ENCODE measurements around the gene SAFB. TPM values are rescaled to one million over a fixed set of nuclear protein-coding genes. Genes with fewer than 3 reads are reported as not detected.
"Not testable (repeated sequence)": the region's sequence is repeated elsewhere in the genome, so short reads cannot be mapped to it uniquely, and the experiment has no call there.

Gene SAFB
- total RNA-seq, 1 donor from 2014 or later: 65.1 TPM

DNA sequence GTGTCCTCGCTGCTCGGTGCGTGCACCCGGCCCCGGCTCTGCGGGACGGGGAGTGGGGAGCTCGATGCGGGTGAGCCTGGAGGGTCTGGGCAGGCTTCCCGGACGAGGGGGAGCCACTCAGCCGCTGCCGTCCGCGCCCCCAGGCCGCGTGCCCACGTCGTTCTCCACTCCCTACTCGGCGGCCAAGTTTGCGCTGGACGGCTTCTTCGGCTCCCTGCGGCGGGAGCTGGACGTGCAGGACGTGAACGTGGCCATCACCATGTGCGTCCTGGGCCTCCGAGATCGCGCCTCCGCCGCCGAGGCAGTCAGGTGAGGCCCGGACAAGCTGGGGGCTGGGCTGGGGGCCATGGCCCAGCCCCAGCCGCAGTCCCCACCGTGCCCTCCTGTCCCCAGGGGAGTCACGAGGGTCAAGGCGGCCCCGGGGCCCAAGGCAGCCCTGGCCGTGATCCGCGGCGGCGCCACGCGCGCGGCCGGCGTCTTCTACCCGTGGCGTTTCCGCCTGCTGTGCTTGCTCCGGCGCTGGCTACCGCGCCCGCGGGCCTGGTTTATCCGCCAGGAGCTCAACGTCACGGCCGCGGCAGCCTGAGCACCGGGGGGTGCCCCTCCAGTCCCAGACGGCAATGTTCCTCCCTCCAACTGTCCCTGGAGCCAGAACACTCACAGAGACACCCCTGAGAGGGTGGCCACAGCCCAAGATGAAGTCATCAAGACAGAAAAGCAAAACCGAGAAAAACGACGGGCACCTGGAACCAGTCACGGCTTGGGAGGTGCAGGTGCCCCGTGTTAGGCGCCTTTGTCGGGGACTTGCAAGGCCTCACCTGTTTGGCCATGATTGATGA, 64.7 kb downstream of the SAFB start:
- no peak overlapping the region for H3K9ac ChIP-seq (ENCODE audit: low read length)
- H3K4me3 ChIP-seq (ENCODE audit: insufficient read depth, low read depth, low read length): no peak overlapping the region
- Mint-ChIP-seq H3K4me3 (ENCODE audit: unreplicated experiment) (no peak overlapping the region), H3K27me3 (ENCODE audit: low read depth, unreplicated experiment) (no peaks in the 10 kb centered on the region), H3K27ac (ENCODE audit: unreplicated experiment) (no peak overlapping the region), H3K4me1 (ENCODE audit: low read depth, unreplicated experiment) (peaks cover 6% of the 10 kb centered on the region), H3K9me3 (ENCODE audit: unreplicated experiment) (peaks cover 3% of the 10 kb centered on the region), H3K36me3 (ENCODE audit: low read depth, unreplicated experiment) (peaks cover 14% of the 10 kb centered on the region)
- peaks cover 8% of the 10 kb centered on the region for H3K4me1 ChIP-seq (ENCODE audit: insufficient read depth, low read length)
- H3K27ac ChIP-seq (ENCODE audit: low read depth, low read length): no peak overlapping the region
- peaks cover 24% of the 10 kb centered on the region for H4K20me1 ChIP-seq (ENCODE audit: insufficient read depth, low read length)
- H3K79me2 ChIP-seq (ENCODE audit: insufficient read depth, low read length): peaks cover 25% of the 10 kb centered on the region
- FAIRE-seq (no peak), DNase-seq (ENCODE audit: low read depth) (no peak)
- peak overlapping the region; percentile 81 for H3K4me2 ChIP-seq (ENCODE audit: low read length)
- no peaks in the 10 kb centered on the region for H3K27me3 ChIP-seq (ENCODE audit: insufficient read depth, low read length)
- H3K9me3 ChIP-seq (ENCODE audit: insufficient read depth, low read depth, low read length): no peaks in the 10 kb centered on the region
- H3K36me3 ChIP-seq (ENCODE audit: insufficient read depth, low read length): peaks cover 4% of the 10 kb centered on the region
- peak overlapping the region; percentile 75 for H2AFZ ChIP-seq (ENCODE audit: low read depth, low read length)
- TF ChIP-seq EZH2 (IDR thresholded peaks at IDR 0.05; ENCODE audit: insufficient read depth, low read length): no peak
- TF ChIP-seq, protein P1, sequence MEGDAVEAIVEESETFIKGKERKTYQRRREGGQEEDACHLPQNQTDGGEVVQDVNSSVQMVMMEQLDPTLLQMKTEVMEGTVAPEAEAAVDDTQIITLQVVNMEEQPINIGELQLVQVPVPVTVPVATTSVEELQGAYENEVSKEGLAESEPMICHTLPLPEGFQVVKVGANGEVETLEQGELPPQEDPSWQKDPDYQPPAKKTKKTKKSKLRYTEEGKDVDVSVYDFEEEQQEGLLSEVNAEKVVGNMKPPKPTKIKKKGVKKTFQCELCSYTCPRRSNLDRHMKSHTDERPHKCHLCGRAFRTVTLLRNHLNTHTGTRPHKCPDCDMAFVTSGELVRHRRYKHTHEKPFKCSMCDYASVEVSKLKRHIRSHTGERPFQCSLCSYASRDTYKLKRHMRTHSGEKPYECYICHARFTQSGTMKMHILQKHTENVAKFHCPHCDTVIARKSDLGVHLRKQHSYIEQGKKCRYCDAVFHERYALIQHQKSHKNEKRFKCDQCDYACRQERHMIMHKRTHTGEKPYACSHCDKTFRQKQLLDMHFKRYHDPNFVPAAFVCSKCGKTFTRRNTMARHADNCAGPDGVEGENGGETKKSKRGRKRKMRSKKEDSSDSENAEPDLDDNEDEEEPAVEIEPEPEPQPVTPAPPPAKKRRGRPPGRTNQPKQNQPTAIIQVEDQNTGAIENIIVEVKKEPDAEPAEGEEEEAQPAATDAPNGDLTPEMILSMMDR (IDR thresholded peaks at IDR 0.05; ENCODE audit: insufficient read depth, low read depth, low read length): no peak

DNA sequence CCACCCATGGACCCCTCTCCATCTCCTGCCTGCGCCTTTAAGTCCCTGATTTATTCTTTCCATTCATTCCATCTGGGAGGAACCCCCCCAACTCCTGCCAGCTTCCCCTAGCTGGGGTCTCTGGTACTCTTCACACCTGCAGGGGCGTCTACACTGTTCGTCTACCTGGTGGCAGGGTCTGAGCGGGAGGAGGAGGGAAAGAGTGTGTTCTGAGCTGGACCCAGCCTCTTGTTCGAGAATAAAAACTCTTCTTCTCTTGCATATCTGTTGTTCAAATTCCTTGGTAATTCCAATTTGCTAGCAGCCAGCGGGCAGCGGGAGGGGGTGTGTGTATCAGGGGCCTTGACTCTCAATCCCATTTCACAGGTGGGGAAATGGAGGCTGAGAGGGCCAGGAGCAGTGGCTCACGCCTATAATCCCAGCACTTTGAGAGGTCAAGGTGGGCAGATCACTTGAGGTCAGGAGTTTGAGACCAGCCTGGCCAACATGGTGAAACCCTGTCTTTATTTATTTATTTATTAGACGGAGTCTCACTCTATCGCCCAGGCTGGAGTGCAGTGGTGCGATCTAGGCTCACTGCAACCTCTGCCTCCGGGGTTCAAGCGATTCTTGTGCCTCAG, 65.5 kb downstream of the SAFB start:
- H3K4me3 ChIP-seq (ENCODE audit: insufficient read depth, low read depth, low read length); H3K27ac ChIP-seq (ENCODE audit: low read depth, low read length); H3K27me3 ChIP-seq (ENCODE audit: insufficient read depth, low read length); H3K9me3 Mint-ChIP-seq (ENCODE audit: unreplicated experiment); H3K27ac Mint-ChIP-seq (ENCODE audit: unreplicated experiment); H3K9me3 ChIP-seq (ENCODE audit: insufficient read depth, low read depth, low read length); H2AFZ ChIP-seq (ENCODE audit: low read depth, low read length); DNase-seq (ENCODE audit: low read depth); H3K36me3 ChIP-seq (ENCODE audit: insufficient read depth, low read length); H3K4me1 ChIP-seq (ENCODE audit: insufficient read depth, low read length); H3K9ac ChIP-seq (ENCODE audit: low read length); H3K4me1 Mint-ChIP-seq (ENCODE audit: low read depth, unreplicated experiment); FAIRE-seq; H3K27me3 Mint-ChIP-seq (ENCODE audit: low read depth, unreplicated experiment); H3K4me2 ChIP-seq (ENCODE audit: low read length): not testable (repeated sequence)
- H3K79me2 ChIP-seq (ENCODE audit: insufficient read depth, low read length): peaks cover 33% of the 10 kb centered on the region
- H4K20me1 ChIP-seq (ENCODE audit: insufficient read depth, low read length): peaks cover 32% of the 10 kb centered on the region
- H3K36me3 Mint-ChIP-seq (ENCODE audit: low read depth, unreplicated experiment): peaks cover 16% of the 10 kb centered on the region
- H3K4me3 Mint-ChIP-seq (ENCODE audit: unreplicated experiment): peak overlapping the region; percentile 70

DNA sequence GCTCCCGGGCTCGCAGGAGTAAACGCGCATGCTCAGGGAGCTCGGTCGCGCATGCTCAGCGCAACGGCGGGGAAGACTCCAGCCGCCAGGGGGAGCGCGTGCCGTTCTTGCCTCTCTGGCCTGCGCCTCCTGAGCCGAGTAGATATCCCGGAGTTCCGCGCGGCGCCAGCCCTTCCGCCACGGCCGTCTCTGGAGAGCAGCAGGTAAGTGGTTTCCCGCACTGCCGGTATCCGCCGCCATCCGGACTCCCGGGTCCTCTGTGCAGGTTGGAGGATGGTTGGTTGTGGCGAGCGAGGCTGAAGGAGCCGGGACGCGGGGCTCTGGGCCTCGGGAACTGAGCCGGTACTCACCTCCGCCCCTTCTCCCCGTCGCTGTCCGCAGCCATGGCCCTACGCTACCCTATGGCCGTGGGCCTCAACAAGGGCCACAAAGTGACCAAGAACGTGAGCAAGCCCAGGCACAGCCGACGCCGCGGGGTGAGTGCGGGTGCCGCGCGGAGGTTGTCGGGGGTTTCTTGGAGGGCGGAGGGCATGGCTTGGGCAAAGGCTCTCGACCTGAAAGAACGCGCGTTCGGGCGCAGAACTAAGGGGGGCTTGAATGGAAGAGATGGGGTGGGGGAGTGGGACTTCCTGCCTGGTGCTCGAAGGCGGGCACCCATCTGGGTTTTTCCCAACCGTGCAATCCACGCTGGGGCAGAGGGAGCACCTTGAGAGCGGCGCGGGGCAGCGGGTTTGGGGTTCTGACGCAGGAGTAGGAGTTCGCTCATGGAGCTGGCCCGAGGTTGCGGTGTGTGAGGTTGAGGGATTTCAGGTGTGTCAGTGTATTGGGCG, 67.5 kb downstream of the SAFB start, which contains the start of gene RPL36:
Gene RPL36 (plus strand): TSS at position 171 of the 830 bp plus-strand sequence. CDS start 213 bp downstream, at position 384.
- Histone ChIP-seq H3K4me1 (ENCODE audit: insufficient read depth, low read length) (peaks cover 8% of the 10 kb centered on the region), H3K36me3 (ENCODE audit: insufficient read depth, low read length) (peaks cover 8% of the 10 kb centered on the region), H3K9ac (ENCODE audit: low read length) (peak within 1 kb of the TSS; percentile 98), H3K9me3 (ENCODE audit: insufficient read depth, low read depth, low read length) (no peaks in the 10 kb centered on the region), H3K4me2 (ENCODE audit: low read length) (peak within 1 kb of the TSS; percentile 86), H3K79me2 (ENCODE audit: insufficient read depth, low read length) (peaks cover 53% of the 10 kb centered on the region), H3K27ac (ENCODE audit: low read depth, low read length) (peak within 1 kb of the TSS; percentile 85), H3K4me3 (ENCODE audit: insufficient read depth, low read depth, low read length) (peak within 1 kb of the TSS; percentile 98), H2AFZ (ENCODE audit: low read depth, low read length) (peak within 1 kb of the TSS; percentile 69), H3K27me3 (ENCODE audit: insufficient read depth, low read length) (no peaks in the 10 kb centered on the region), H4K20me1 (ENCODE audit: insufficient read depth, low read length) (peaks cover 52% of the 10 kb centered on the region)
- Mint-ChIP-seq H3K4me3 (ENCODE audit: unreplicated experiment) (peak within 1 kb of the TSS; percentile 99), H3K27me3 (ENCODE audit: low read depth, unreplicated experiment) (no peaks in the 10 kb centered on the region), H3K36me3 (ENCODE audit: low read depth, unreplicated experiment) (peaks cover 13% of the 10 kb centered on the region), H3K27ac (ENCODE audit: unreplicated experiment) (peak within 1 kb of the TSS; percentile 95), H3K9me3 (ENCODE audit: unreplicated experiment) (peaks cover 3% of the 10 kb centered on the region), H3K4me1 (ENCODE audit: low read depth, unreplicated experiment) (peaks cover 7% of the 10 kb centered on the region)
- DNase-seq (ENCODE audit: low read depth) (peak; percentile 83), FAIRE-seq (peak; percentile 50)
- TF ChIP-seq, protein P1 (IDR thresholded peaks at IDR 0.05; ENCODE audit: insufficient read depth, low read depth, low read length): peak; percentile 89
- TF ChIP-seq EZH2 (IDR thresholded peaks at IDR 0.05; ENCODE audit: insufficient read depth, low read length): no peak

Measured in astrocyte (in vitro differentiated cells and primary cell).